HEK293T (cell line): ENCODE measurements around the gene MGRN1.

ENCODE experiments used
- BHLHE40 ChIP-seq: fragments of 450-650 bp; IDR thresholded peaks from 2 replicates; pipeline ENCODE4 v1.6.1; 2016; ENCODE audit warnings: mild to moderate bottlenecking, moderate library complexity, borderline replicate concordance
- FOXK2 ChIP-seq: fragments of 450-650 bp; IDR thresholded peaks from 2 replicates; pipeline ENCODE4 v1.6.1; 2016; ENCODE audit warnings: mild to moderate bottlenecking
- HDGF ChIP-seq: fragments of 450-650 bp; IDR thresholded peaks from 2 replicates; pipeline ENCODE4 v1.6.1; 2017; ENCODE audit warnings: antibody characterized with exemption, borderline replicate concordance
- SUZ12 ChIP-seq: fragments of 450-650 bp; IDR thresholded peaks from 2 replicates; pipeline ENCODE4 v1.6.1; 2016; ENCODE audit warnings: mild to moderate bottlenecking
- TARDBP ChIP-seq: fragments of 450-650 bp; IDR thresholded peaks from 2 replicates; pipeline ENCODE4 v1.6.1; 2016
- ZNF384 ChIP-seq: fragments of 450-650 bp; IDR thresholded peaks from 2 replicates; pipeline ENCODE4 v1.6.1; 2016
- TF ChIP-seq, protein P1 (sequence below): fragments of 450-650 bp; IDR thresholded peaks from 2 replicates; pipeline ENCODE4 v1.6.1; 2016

DNA sequence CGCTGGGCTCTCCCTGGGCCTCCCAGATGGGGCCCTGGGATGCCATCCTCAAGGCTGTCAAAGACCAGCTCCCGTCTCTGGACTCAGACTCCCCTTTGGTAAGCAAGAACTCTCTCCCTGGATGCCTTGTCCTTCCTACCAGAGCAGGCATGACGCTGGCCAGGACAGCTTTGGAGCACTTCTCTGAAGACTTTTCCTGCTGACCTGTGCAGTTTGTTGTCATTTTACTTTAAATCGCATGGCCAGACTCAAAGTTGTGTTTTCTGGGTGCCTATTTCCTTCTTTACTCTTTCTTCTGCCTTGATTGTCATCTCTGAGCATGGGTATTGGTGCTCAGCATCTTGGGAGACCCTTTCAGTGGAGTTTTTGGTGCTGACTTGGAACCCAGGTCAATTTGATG is 111.9 kb downstream of the MGRN1 start:
- no peak for TF ChIP-seq FOXK2
- TF ChIP-seq BHLHE40 = no peak
- TF ChIP-seq, protein P1, sequence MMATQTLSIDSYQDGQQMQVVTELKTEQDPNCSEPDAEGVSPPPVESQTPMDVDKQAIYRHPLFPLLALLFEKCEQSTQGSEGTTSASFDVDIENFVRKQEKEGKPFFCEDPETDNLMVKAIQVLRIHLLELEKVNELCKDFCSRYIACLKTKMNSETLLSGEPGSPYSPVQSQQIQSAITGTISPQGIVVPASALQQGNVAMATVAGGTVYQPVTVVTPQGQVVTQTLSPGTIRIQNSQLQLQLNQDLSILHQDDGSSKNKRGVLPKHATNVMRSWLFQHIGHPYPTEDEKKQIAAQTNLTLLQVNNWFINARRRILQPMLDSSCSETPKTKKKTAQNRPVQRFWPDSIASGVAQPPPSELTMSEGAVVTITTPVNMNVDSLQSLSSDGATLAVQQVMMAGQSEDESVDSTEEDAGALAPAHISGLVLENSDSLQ = no peak
- TF ChIP-seq HDGF = no peak
- TF ChIP-seq ZNF384 = no peak
- no peak for TF ChIP-seq TARDBP
- TF ChIP-seq SUZ12 = no peak
